Ishikawa (cell line): Measurements from ENCODE around the gene ROBO3.

Source experiments
- CEBPB ChIP-seq: IDR thresholded peaks from 2 replicates; pipeline ENCODE4 v1.6.1; 2012
- CREB1 ChIP-seq: IDR thresholded peaks from 2 replicates; pipeline ENCODE4 v1.6.1; 2012; ENCODE audit warnings: low read depth
- EGR1 ChIP-seq: IDR thresholded peaks from 2 replicates; pipeline ENCODE4 v1.6.1; 2012
- EP300 ChIP-seq: IDR thresholded peaks from 2 replicates; pipeline ENCODE4 v1.6.1; 2012; ENCODE audit warnings: borderline replicate concordance
- FOXM1 ChIP-seq: IDR thresholded peaks from 2 replicates; pipeline ENCODE4 v1.6.1; 2012; ENCODE audit warnings: low read depth, borderline replicate concordance
- MAX ChIP-seq: IDR thresholded peaks from 2 replicates; pipeline ENCODE4 v1.6.1; 2012
- NFIC ChIP-seq: IDR thresholded peaks from 2 replicates; pipeline ENCODE4 v1.6.1; 2012
- RAD21 ChIP-seq: IDR thresholded peaks from 2 replicates; pipeline ENCODE4 v1.6.1; 2012; ENCODE audit warnings: low read depth
- REST ChIP-seq: IDR thresholded peaks from 2 replicates; pipeline ENCODE4 v1.6.1; 2012; ENCODE audit warnings: low read depth, mild to moderate bottlenecking
- TAF1 ChIP-seq: IDR thresholded peaks from 2 replicates; pipeline ENCODE4 v1.6.1; 2012; ENCODE audit warnings: low read depth, mild to moderate bottlenecking
- TCF12 ChIP-seq: IDR thresholded peaks from 2 replicates; pipeline ENCODE4 v1.6.1; 2012; ENCODE audit warnings: low read depth
- TEAD4 ChIP-seq: IDR thresholded peaks from 2 replicates; pipeline ENCODE4 v1.6.1; 2012
- USF1 ChIP-seq: IDR thresholded peaks from 2 replicates; pipeline ENCODE4 v1.6.1; 2012
- YY1 ChIP-seq: IDR thresholded peaks from 2 replicates; pipeline ENCODE4 v1.6.1; 2012; ENCODE audit warnings: low read depth
- ZBTB7A ChIP-seq: IDR thresholded peaks from 2 replicates; pipeline ENCODE4 v1.6.1; 2012; ENCODE audit warnings: low read depth

The ROBO3 gene

GRCh38 chr11:124832571-124832970, 32.7 kb upstream of the ROBO3 start:
- TF ChIP-seq TAF1: no peak
- no peak for TF ChIP-seq TEAD4
- no peak for TF ChIP-seq EP300
- TF ChIP-seq TCF12: no peak
- TF ChIP-seq NFIC: no peak
- no peak for TF ChIP-seq YY1
- no peak for TF ChIP-seq RAD21
- TF ChIP-seq ZBTB7A: no peak
- TF ChIP-seq FOXM1: no peak
- TF ChIP-seq MAX: no peak
- no peak for TF ChIP-seq CEBPB
- no peak for TF ChIP-seq EGR1

GRCh38 chr11:124834526-124835180, 30.6 kb upstream of the ROBO3 start:
- TF ChIP-seq CEBPB (no peak), TEAD4 (no peak), RAD21 (no peak), YY1 (no peak), MAX (no peak), NFIC (no peak), EGR1 (no peak), USF1 (no peak), CREB1 (no peak), ZBTB7A (no peak), EP300 (no peak), FOXM1 (no peak), REST (no peak), TCF12 (no peak), TAF1 (no peak)

GRCh38 chr11:124835918-124836317, 29.3 kb upstream of the ROBO3 start:
- TF ChIP-seq USF1: no peak
- TF ChIP-seq REST: no peak
- TF ChIP-seq CEBPB: no peak
- no peak for TF ChIP-seq RAD21
- no peak for TF ChIP-seq CREB1
- no peak for TF ChIP-seq ZBTB7A
- TF ChIP-seq MAX: no peak
- no peak for TF ChIP-seq EGR1
- no peak for TF ChIP-seq TCF12
- no peak for TF ChIP-seq EP300
- TF ChIP-seq FOXM1: no peak
- TF ChIP-seq TAF1: no peak
- no peak for TF ChIP-seq NFIC
- no peak for TF ChIP-seq TEAD4
- TF ChIP-seq YY1: no peak

GRCh38 chr11:124837491-124837856, 27.8 kb upstream of the ROBO3 start:
- TF ChIP-seq RAD21 (peak; percentile 52), TAF1 (no peak)

- TF ChIP-seq MAX (0 out of 2 replicates have a peak, but pooled peaks have one; percentile 6), TAF1 (no peak)
These were observed 26.5 kb upstream of the ROBO3 start for GRCh38 chr11:124838805-124839127.
